ENCODE measurements around the gene CAMKK1. TPM values are rescaled to one million over a fixed set of nuclear protein-coding genes. Genes with fewer than 3 reads are reported as not detected.

The CAMKK1 gene
- total and polyA plus RNA-seq, 9 of the 15 experiments (the other 6 are each of a cell fraction or from before 2014, with no cell fraction given): 0.34 to 7.5 (median 4.9) TPM

DNA sequence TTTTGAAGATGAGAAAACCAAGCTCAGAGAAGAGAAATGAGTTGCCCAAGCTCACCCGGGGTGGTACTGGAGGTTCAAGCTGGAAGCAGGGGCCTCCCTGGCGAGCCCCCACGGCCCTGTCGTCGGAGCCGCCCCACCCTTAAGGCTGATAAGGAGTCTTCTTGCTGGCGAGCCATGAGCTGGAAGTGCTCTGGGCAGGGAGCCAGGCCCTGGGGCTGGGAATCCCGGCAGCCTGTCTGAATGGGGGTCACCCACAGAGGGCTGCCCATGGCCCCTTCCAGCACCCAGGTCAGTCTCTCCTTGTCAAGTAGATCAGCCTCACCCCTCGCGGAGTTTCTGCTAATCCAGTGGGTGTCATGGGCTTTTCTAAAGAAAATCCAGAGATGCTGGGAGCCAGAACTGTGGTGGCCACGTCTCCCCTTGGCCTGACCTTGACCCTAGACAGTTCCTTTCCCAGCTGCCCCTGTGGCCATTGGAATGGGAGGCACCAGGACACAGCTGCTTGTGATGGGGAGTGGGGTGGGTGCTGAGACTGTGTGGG is 24.6 kb upstream of the CAMKK1 start (continued):
- TF ChIP-seq ZNF143 (CRISPR knock-in tag; IDR thresholded peaks at IDR 0.05) (no peak), HNRNPUL1 (IDR thresholded peaks at IDR 0.05; ENCODE audit: low read length) (no peak), PYGO2 (tag; IDR thresholded peaks at IDR 0.05) (no peak), KDM2B (CRISPR knock-in tag; IDR thresholded peaks at IDR 0.05) (no peak), U2AF1 (optimal IDR thresholded peaks at IDR 0.05; ENCODE audit: low read depth, low read length) (no peak), MYC (IDR thresholded peaks at IDR 0.05; ENCODE audit: low read depth, low read length) (0 out of 2 replicates have a peak, but pooled peaks have one; percentile 10), MYC (CRISPR knock-in tag; IDR thresholded peaks at IDR 0.05; ENCODE audit: borderline replicate concordance, low read depth) (no peak), ZNF75A (CRISPR knock-in tag; IDR thresholded peaks at IDR 0.05) (no peak), PRMT5 (CRISPR knock-in tag; IDR thresholded peaks at IDR 0.05) (no peak), CCNT2 (IDR thresholded peaks at IDR 0.05; ENCODE audit: borderline replicate concordance, extremely low read depth, insufficient read length, low read depth, low read length) (peak; percentile 33), CHD1 (IDR thresholded peaks at IDR 0.05; ENCODE audit: low read length) (no peak), ZNF253 (CRISPR knock-in tag; conservative IDR thresholded peaks at IDR 0.05) (no peak), ZNF444 (CRISPR knock-in tag; IDR thresholded peaks at IDR 0.05) (no peak), ZFX (CRISPR knock-in tag; IDR thresholded peaks at IDR 0.05) (0 out of 2 replicates have a peak, but pooled peaks have one; percentile 23), L3MBTL2 (IDR thresholded peaks at IDR 0.05) (peak; percentile 70; the same call in 1 of the 2 replicates), KLF16 (IDR thresholded peaks at IDR 0.05) (no peak), NFRKB (IDR thresholded peaks at IDR 0.05; ENCODE audit: low read depth) (0 out of 2 replicates have a peak, but pooled peaks have one; percentile 4), RCOR1 (IDR thresholded peaks at IDR 0.05; ENCODE audit: borderline replicate concordance in 1 of 2, low read depth in 2 of 2, low read length in 2 of 2) (0 out of 4 replicates have a peak, but pooled peaks of 1 of the 2 experiments have one; percentile 6), POLR2G (IDR thresholded peaks at IDR 0.05; ENCODE audit: low read depth, low read length) (peak; percentile 57)
- TF ChIP-seq, protein P1, sequence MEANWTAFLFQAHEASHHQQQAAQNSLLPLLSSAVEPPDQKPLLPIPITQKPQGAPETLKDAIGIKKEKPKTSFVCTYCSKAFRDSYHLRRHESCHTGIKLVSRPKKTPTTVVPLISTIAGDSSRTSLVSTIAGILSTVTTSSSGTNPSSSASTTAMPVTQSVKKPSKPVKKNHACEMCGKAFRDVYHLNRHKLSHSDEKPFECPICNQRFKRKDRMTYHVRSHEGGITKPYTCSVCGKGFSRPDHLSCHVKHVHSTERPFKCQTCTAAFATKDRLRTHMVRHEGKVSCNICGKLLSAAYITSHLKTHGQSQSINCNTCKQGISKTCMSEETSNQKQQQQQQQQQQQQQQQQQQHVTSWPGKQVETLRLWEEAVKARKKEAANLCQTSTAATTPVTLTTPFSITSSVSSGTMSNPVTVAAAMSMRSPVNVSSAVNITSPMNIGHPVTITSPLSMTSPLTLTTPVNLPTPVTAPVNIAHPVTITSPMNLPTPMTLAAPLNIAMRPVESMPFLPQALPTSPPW (CRISPR knock-in tag; IDR thresholded peaks at IDR 0.05): peak; percentile 44; the same call in 1 of the 2 replicates
- TF ChIP-seq, protein P2, sequence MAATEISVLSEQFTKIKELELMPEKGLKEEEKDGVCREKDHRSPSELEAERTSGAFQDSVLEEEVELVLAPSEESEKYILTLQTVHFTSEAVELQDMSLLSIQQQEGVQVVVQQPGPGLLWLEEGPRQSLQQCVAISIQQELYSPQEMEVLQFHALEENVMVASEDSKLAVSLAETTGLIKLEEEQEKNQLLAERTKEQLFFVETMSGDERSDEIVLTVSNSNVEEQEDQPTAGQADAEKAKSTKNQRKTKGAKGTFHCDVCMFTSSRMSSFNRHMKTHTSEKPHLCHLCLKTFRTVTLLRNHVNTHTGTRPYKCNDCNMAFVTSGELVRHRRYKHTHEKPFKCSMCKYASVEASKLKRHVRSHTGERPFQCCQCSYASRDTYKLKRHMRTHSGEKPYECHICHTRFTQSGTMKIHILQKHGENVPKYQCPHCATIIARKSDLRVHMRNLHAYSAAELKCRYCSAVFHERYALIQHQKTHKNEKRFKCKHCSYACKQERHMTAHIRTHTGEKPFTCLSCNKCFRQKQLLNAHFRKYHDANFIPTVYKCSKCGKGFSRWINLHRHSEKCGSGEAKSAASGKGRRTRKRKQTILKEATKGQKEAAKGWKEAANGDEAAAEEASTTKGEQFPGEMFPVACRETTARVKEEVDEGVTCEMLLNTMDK (IDR thresholded peaks at IDR 0.05; ENCODE audit: borderline replicate concordance, insufficient read depth, low read depth, low read length, poor library complexity, severe bottlenecking): no peak
